Body of pancreas (tissue), 4 donors: ENCODE data around the gene FBXL14. TPM values are rescaled to one million over a fixed set of nuclear protein-coding genes. Genes with fewer than 3 reads are reported as not detected.

Experiments
- ATAC-seq: fragments of 150-250 bp; one replicate; pipeline ENCODE4 v1.9.1; 2016
- DNase-seq, 4 donors: peaks; one replicate each; pipeline ENCODE4 v3.0.0-alpha.2; 2019
- H3K27ac ChIP-seq, 4 donors: fragments of 200-600 bp; sonication (generic); 1 replicate in 3 of 4; 2 replicates in 1 of 4; pipeline versions ENCODE4 v1.5.1 to v1.6.1; 2016 to 2019; ENCODE audit warnings: mild to moderate bottlenecking in 1 of 4, mixed read lengths in 1 of 4, moderate library complexity in 1 of 4
- H3K27me3 ChIP-seq, 2 donors: fragments of 200-600 bp; sonication (generic); one replicate each; pipeline ENCODE4 v1.6.0; 2016; ENCODE audit warnings: mild to moderate bottlenecking in 1 of 2
- H3K36me3 ChIP-seq, 2 donors: fragments of 200-600 bp; sonication (generic); replicated peaks in 1 of 2; 2 replicates each; pipeline ENCODE4 v1.5.1; 2016; ENCODE audit warnings: low read depth in 2 of 2; ENCODE audit not compliant: insufficient read depth in 1 of 2
- H3K4me1 ChIP-seq: fragments of 200-600 bp; sonication (generic); one replicate; pipeline ENCODE4 v1.6.0; 2016
- H3K4me3 ChIP-seq, 2 donors: fragments of 200-600 bp; sonication (generic); 1 replicate in 1 of 2; 2 replicates in 1 of 2; pipeline ENCODE4 v1.5.1; 2016 to 2019
- H3K9me3 ChIP-seq, 3 donors: fragments of 200-600 bp; sonication (generic); 1 replicate in 2 of 3; 2 replicates in 1 of 3; pipeline ENCODE4 v1.5.1; 2016
- CTCF ChIP-seq, 7 experiments: fragments of 450-650 bp in 4 of 7; fragments of 200-600 bp in 3 of 7; sonication (generic) in 3 of 7; IDR thresholded peaks; one replicate each; pipeline ENCODE4 v1.5.1; 2016 to 2019; ENCODE audit warnings: antibody characterized with exemption in 7 of 7
- POLR2A ChIP-seq, 3 donors: fragments of 450-650 bp; IDR thresholded peaks; one replicate each; pipeline ENCODE4 v1.6.1; 2016; ENCODE audit warnings: antibody characterized with exemption in 3 of 3, mild to moderate bottlenecking in 2 of 3
- WGBS, 2 donors: methylation state at CpG; one replicate each; pipeline ENCODE4 v1.1.5; 2017; 5-methylcytosine and 5-hydroxymethylcytosine counted together
- intact Hi-C: fragments of 100-400 bp; cut with DNase I; formaldehyde crosslinking; loops from one replicate; pipeline ENCODE4 v1.15.1; 2023
- total RNA-seq, 2 donors: library from RNA; depleted of rRNA; stranded (reverse); fragments of >200 nt; gene quantifications; one replicate each; pipeline ENCODE4 v1.1.0, GENCODE V29; 2016

Gene FBXL14
- total RNA-seq, 2 donors from 2014 or later, result 4.6 to 9.9 TPM

GRCh38 chr12:1518591-1519516 is 75.5 kb downstream of the FBXL14 start:
- ATAC-seq (no peak), DNase-seq (no peak)
- intact Hi-C loops, result no loop called here
- no peak overlapping the region for H3K27ac ChIP-seq
- no peaks in the 10 kb centered on the region for H3K36me3 ChIP-seq
- no peaks in the 10 kb centered on the region for H3K9me3 ChIP-seq
- no peaks in the 10 kb centered on the region for H3K27me3 ChIP-seq
- no peak for TF ChIP-seq POLR2A (IDR thresholded peaks at IDR 0.05)
- no peak for TF ChIP-seq CTCF (IDR thresholded peaks at IDR 0.05)
- WGBS, 2 donors, result 26 to 40% methylated on average over 17 to 29 of the region's 29 CpGs
- H3K4me1 ChIP-seq, result peaks cover 8% of the 10 kb centered on the region
- no peak overlapping the region for H3K4me3 ChIP-seq

DNA sequence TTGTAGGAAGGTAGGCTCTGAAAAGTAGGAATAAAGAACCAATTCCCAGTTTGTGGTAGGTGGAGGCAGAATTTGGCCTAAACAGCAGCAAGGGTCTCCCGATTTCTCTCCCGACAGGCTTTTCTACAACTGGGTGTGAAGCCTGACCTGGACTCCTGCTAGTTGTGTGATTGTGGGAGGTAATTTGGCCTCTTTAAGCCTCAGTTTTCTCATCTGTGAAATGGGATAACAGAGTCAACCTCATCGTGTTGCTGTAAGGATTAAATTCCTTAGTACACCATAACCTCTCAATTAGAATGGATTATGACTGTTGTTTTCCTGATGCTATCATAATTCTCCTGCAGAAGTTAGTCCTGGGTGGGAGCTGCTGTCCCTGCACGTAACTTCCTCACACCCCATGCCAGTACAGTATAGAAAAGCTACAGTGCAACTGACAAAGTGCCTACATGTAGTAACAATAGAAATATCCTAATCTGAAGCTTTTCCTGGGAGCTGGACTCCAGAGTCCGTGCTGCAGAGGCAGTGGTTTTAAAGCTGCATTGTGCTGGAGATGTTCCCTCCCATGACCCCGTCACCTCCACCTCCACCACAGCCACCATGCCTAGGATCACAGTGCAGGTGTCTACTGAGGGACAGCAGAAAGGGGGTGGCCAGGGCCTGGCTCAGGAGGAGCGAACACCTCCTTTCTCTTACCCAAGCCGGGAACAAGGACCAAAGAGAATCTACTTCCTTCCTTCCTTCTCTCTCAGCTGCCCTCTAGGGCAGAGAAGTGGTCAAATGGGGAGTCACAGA is 76.5 kb downstream of the FBXL14 start:
- H3K4me3 ChIP-seq, result no peak overlapping the region
- TF ChIP-seq POLR2A (IDR thresholded peaks at IDR 0.05), result no peak
- TF ChIP-seq CTCF (IDR thresholded peaks at IDR 0.05), result no peak
- H3K9me3 ChIP-seq, result no peaks in the 10 kb centered on the region
- H3K27me3 ChIP-seq, result no peaks in the 10 kb centered on the region
- peaks cover 8% of the 10 kb centered on the region for H3K4me1 ChIP-seq
- WGBS, 2 donors, result 86 to 87% methylated on average over 8 of the region's 8 CpGs
- H3K36me3 ChIP-seq, result no peaks in the 10 kb centered on the region
- DNase-seq (no peak), ATAC-seq (no peak)
- H3K27ac ChIP-seq, result no peak overlapping the region
- intact Hi-C loops, result no loop called here

DNA sequence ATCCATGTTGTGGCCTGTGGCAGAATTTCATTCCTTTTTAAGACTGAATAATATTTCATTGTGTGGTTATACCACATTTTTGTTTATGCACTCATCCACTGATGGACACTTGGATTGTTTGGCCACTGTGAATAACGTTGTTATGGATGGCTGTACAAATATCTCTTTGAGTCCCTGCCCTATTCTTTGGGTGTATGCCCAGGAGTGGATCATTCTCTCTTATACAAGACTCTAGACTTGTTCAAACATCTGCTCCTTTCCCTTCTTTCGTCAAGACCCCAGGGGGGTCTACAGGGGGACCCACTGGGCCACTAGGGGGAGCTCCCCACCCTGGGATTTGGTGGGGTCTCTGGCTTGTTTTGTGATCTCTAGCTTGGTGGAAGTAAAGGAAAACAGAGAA is 77.4 kb downstream of the FBXL14 start:
- no peaks in the 10 kb centered on the region for H3K27me3 ChIP-seq
- H3K27ac ChIP-seq, result no peak overlapping the region
- intact Hi-C loops, result no loop called here
- DNase-seq (no peak), ATAC-seq (no peak)
- TF ChIP-seq POLR2A (IDR thresholded peaks at IDR 0.05) (no peak), CTCF (IDR thresholded peaks at IDR 0.05) (no peak)
- peaks cover 8% of the 10 kb centered on the region for H3K4me1 ChIP-seq
- no peaks in the 10 kb centered on the region for H3K36me3 ChIP-seq
- no peaks in the 10 kb centered on the region for H3K9me3 ChIP-seq
- 29 to 38% methylated on average over 2 of the region's 2 CpGs for WGBS, 2 donors
- no peak overlapping the region for H3K4me3 ChIP-seq

Other genes with a start within 250 kb of the FBXL14 start
- gene WNT5B, start 34.6 kb upstream of the FBXL14 start, total RNA-seq, result not detected
- gene ADIPOR2, start 96.5 kb upstream of the FBXL14 start, total RNA-seq, result 10 to 100 TPM; 16.8 to 20.5 TPM
- gene LRTM2, start 226.0 kb upstream of the FBXL14 start, total RNA-seq, result not detected